Femur (tissue), 1 donor: ENCODE measurements around the gene ANO2.

Experiments used
- DNase-seq: peaks from one replicate; pipeline ENCODE4 v3.0.0-alpha.2; 2017

The ANO2 gene

DNA sequence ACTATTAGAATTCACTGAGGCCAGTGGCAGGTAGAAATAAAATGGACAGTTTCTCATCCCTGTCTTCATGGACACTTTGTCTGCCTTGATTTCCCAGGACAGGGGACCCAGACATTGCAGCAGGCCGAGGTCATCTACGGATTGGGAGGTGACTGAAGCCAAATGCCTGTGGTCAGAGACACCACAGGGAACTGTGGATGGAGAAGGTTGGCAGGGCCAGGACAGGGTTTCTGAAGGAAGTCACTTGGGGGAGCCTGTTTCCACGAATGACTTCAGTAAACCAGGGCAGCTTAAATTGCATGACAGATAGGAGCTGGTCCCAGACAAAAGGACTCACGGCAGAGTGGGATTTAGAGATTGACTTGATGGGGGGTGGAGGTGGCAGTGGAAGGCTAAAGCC, 288.2 kb downstream of the ANO2 start:
- DNase-seq = no peak

DNA sequence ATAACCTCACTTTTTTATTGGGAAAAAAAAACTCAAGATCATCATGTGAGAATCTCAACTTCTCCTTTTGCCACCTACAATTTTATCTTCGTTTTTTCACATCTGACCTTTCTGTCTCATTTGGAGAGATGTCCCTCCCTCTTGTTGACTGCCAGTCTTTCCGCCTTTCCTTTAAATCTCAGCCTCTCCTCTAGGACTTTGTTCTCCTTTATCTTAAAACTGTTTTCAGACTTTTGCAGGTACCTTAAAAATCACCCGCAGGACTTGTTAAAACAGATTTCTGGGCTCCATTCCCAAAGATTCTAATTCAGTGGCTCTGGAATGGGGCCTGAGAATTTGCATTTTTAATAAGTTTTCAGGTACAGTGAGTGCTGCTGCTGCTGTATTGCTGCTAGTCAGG, 289.9 kb downstream of the ANO2 start:
- no peak for DNase-seq

GRCh38 chr12:5654019-5654418, 291.0 kb downstream of the ANO2 start:
- no peak for DNase-seq

- DNase-seq = no peak
Measured at GRCh38 chr12:5650829-5651461, 294.1 kb downstream of the ANO2 start.

DNA sequence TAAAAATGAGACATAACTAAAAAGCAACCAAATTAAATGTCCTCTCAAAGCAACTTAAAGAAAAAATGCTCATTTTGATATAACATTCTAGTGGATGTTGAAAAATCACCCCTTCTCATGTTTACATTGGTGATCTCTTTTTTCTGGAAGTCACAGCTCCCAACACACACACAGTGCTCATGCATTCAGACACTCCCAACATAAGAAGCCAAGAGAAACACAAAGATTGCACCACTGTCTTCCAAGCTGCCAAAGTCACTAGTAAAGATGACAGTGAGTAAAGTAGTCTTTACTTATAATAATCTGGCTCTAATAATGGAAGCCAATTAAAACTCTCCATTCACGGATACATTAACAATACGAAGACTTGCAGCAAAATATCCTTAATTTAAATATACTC, 294.8 kb downstream of the ANO2 start:
- DNase-seq = no peak

DNA sequence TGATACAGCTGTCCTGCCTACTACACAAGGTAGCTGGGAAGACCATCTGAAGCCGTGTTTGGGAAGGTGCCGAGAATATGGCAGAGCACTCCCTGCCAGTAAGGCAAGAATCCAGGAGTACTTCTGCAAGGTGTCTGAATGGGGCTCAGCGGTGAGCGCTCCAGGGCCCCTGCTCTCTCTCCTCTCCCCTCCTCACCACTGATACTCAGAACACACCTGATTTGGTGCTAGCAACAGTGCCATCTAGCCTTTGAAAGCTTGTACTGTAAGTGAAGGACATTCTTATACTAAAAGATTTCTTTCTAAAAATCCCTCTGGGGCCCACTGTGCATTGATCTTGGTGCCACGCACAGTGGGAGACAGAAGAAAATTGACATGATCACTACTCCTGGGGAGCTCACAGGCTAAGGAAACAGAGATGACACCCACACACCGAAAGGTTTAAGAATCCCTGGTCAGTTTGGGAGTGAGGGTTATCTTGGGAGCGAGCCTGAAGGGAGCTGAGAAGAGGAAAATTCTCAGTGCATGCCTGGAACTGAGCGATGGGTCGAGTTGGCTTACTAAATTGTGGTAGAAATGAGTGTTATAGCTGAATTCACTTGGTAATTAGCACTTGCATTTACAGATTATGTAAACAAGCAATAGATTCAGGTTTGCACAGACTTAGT, 296.2 kb downstream of the ANO2 start:
- DNase-seq = peak; percentile 31

GRCh38 chr12:5643266-5643665, 301.8 kb downstream of the ANO2 start:
- no peak for DNase-seq

DNA sequence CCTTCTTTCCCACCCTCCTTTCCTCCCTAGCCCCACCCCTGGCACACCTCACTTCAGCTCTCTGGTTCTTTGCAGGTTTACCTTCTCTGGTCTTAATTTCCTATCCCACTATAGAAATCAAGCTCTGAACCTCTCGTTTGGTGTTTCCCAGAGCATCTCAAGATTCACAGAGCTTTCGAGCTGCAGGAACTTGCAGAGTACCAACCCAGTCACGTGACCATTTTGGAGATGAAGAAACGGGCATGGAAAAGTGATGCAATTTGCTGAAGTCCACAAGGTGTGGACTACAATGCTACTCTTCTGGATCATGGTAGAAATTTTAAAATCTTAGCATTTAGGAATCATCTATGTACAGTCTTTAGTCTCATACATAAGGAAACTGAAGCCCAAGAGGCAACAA, 307.4 kb downstream of the ANO2 start:
- DNase-seq = no peak

DNA sequence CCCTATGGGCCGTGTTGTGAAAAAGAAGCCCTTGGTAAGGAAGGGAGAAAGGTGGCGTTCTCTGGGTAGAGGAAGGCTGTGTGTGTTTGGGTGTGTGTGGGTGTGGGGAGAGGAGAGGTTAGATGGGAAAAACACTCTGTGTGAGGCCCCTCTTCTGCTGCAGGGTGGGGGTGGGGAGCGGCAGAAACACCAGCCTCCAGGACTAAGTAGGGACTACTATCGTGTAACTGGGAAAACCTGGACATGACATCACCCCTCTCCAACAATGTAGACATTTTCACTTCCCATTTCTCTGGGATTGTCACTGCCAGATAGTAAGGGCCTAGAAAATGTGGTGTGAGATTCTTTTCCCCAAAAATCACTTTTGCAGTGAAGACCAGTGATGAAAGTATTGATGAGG, 308.2 kb downstream of the ANO2 start:
- DNase-seq = no peak

GRCh38 chr12:5633106-5633505, 312.0 kb downstream of the ANO2 start:
- no peak for DNase-seq

- no peak for DNase-seq
Measured at GRCh38 chr12:5632453-5632852, 312.6 kb downstream of the ANO2 start.

- no peak for DNase-seq
Measured at GRCh38 chr12:5631497-5631896, 313.6 kb downstream of the ANO2 start.

DNA sequence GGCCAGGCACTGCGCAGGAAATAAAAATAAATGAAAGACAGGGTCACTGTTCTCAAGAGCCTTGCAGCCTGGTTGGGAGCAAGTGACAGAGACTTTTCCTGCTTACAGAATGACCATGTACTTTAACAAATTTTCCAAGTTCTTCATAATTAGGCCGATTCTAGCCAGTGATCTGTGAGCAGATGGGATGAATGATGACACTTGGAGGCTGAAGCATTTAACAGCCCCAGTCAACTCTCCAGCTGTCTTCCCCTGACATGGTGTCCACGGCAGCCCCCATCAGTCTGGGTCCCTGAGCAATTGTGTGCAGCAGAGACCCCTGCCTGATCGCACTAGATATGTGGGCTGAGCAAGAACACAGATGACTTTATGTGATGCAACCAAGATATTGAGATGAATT, 314.3 kb downstream of the ANO2 start:
- no peak for DNase-seq

- DNase-seq = no peak
Measured at GRCh38 chr12:5628501-5628900, 316.6 kb downstream of the ANO2 start.

DNA sequence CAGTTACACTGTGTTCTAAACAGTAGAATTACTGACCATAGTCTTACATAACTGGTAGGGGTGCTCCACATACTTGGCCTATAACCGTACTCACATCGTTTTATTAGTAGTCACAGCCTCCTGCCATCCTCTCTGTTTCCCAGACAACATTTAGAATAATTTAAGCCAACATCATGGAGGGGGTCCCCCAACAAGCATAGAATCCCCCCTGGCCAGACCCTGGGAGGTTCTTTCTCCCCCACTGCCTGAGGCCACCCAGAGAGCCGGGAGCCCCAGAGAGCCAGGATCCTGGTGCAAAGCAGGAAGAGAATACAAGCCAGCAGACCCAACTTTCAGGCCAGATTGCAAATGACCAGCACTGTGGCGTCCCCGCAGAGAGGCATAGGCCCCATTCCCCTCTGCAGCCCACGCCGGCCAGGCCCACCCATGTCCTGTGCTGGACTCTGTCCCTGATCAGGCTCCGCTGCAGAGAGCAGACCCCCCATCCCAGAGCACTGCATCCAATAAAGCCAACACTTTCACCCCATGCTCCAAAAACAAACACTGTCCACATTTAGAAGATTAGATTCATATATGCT, 317.9 kb downstream of the ANO2 start:
- no peak for DNase-seq

DNA sequence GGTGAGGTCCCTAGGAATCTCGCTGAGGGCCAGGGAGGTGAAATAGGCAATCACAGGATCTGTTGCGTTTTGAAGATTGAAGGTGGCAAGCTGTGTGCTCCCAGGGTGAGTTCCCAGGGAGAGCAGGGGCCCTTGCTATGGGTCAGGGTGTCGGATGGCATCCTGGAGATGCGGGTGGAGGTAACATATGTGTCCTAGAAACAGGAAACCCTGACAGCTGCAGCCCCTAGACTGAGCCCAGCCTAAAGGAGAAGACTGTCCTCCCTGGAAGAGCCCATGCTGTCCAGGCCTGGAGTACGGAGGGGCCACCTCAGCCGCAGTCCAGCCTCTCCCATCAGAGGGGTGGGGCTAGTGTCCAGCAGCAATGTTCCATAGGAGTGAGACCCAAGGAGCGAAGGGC, 318.9 kb downstream of the ANO2 start:
- peak; percentile 30 for DNase-seq

- DNase-seq = no peak
Measured at GRCh38 chr12:5624486-5625272, 320.4 kb downstream of the ANO2 start.

GRCh38 chr12:5623411-5623810, 321.6 kb downstream of the ANO2 start:
- no peak for DNase-seq

GRCh38 chr12:5622280-5622679, 322.8 kb downstream of the ANO2 start:
- no peak for DNase-seq

DNA sequence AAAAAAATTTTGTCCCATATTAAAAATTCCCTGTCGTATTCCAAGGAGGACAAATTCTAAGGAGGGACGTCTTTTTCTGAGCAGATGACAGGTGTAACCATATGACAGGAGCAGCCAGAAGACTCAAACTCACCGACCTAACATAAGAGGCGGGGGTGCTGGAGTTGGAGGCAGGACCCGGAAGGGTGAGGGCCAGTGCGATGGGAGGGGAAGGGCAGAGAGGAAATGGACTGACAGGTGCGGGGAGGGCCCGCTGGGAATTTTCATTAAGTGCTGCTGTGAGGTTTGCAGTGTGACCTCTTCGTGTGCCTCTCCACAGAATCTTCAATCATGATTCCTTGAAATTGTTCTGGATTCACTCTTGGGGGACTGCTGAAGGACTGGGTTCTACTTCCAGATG, 323.7 kb downstream of the ANO2 start:
- DNase-seq = no peak

DNA sequence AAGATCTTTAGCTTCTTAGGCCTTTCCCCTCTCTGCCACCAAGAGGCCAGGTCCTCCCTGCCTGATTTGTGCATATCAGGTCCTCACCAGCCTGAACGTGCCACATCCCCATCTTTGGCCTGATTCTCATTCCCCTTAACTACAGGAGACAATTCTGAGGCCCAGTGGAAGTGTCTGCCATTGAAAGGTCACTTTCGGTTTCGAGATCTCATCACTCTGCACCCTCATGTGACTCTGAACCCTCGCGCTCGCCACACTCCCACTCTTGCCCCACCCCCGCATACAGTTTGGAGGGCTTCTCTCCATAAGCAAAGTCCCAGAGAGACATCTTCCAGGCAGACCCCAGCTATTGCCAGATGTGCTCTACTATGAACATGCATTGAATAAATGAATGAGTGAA, 324.2 kb downstream of the ANO2 start:
- no peak for DNase-seq

DNA sequence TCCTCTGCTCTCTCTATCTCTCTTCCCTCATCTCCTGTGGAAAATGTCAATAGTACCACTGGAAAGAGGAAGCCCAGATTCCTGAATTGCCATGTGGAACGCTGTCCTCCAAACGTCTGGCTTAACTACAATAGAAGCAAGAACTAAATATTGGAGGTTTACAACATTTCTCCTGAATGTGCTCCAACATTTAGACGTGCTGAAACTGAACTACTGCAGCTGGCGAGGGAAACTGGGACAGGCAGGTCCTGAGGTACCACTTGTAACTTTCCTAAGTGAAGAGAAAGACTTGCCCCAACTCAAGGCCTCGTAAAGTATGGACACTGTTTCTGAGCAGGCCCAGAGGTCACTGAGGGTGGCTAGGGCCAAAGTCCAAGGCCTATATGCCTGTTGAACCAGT, 325.4 kb downstream of the ANO2 start:
- no peak for DNase-seq

GRCh38 chr12:5616854-5617253, 328.2 kb downstream of the ANO2 start:
- DNase-seq = no peak

DNA sequence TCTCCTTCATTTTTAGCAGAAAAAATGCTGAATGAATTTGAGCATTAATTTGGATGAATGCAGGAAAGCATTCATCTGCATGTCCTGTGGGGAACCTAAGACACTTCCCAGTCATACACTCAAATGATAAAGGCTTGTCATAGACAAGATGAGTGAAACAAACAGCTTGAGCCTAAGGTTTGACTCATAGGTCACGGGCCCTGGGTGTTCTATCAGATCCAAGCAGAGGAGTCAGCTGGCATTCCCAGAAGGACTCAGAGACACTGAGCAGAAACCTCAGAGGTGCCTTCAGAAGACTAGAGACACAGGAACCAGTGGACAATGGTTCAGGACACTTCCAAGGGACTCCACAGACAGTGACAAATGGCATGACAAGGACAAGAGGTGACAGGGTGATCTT, 329.3 kb downstream of the ANO2 start:
- no peak for DNase-seq
